ENCODE data around the gene TSACC.
A peak's percentile ranks its signal among the peaks of the same experiment; 100 is the strongest.
"Not testable (repeated sequence)": the region's sequence is repeated elsewhere in the genome, so short reads cannot be mapped to it uniquely, and the experiment has no call there.

The TSACC gene

DNA sequence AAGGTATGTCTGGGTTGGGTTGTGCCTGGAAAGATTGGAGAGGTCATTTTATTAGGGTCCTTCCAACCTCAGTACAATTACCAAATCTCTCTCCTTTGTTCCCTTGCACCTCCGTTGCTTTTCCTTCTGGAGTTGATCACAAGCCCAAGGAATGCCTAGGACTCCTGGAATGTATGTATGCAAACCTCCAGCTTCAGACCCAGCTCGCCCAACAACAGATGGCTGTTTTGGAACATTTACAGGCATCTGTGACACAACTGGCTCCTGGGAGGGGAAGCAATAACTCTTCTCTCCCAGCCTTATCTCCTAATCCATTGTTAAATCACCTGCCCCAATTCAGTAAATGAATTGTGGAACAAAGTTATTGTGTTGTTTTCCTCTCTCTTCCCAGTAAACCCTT, 8.3 kb downstream of the TSACC start:
- DNase-seq (ENCODE audit: low read depth, low spot score), result peak; percentile 44
- Histone ChIP-seq H3K4me3 (ENCODE audit: insufficient read length, low read depth) (no peak overlapping the region), H3K36me3 (ENCODE audit: insufficient read depth, insufficient read length, low read length) (no peaks in the 10 kb centered on the region), H3K27me3 (ENCODE audit: insufficient read depth, insufficient read length) (no peaks in the 10 kb centered on the region), H3K9ac (ENCODE audit: insufficient read length, low read depth) (no peak overlapping the region), H3K9me3 (ENCODE audit: insufficient read depth, low read length) (no peaks in the 10 kb centered on the region), H3K4me1 (ENCODE audit: insufficient read depth, insufficient read length) (no peaks in the 10 kb centered on the region)
- no peak for TF ChIP-seq ZNF274 (IDR thresholded peaks at IDR 0.05; ENCODE audit: low read depth, low read length)
- no peak for TF ChIP-seq SUZ12 (IDR thresholded peaks at IDR 0.05; ENCODE audit: extremely low read depth, insufficient read depth, insufficient read length)
- no peak for TF ChIP-seq YY1 (IDR thresholded peaks at IDR 0.05; ENCODE audit: insufficient read depth, insufficient read length)

GRCh38 chr1:156347331-156347730, 9.0 kb downstream of the TSACC start:
- TF ChIP-seq YY1 (IDR thresholded peaks at IDR 0.05; ENCODE audit: insufficient read depth, insufficient read length), result no peak
- no peak for TF ChIP-seq SUZ12 (IDR thresholded peaks at IDR 0.05; ENCODE audit: extremely low read depth, insufficient read depth, insufficient read length)
- TF ChIP-seq ZNF274 (IDR thresholded peaks at IDR 0.05; ENCODE audit: low read depth, low read length), result no peak
- Histone ChIP-seq H3K9ac (ENCODE audit: insufficient read length, low read depth) (no peak overlapping the region), H3K36me3 (ENCODE audit: insufficient read depth, insufficient read length, low read length) (no peaks in the 10 kb centered on the region), H3K9me3 (ENCODE audit: insufficient read depth, low read length) (no peaks in the 10 kb centered on the region), H3K4me3 (ENCODE audit: insufficient read length, low read depth) (no peak overlapping the region), H3K27me3 (ENCODE audit: insufficient read depth, insufficient read length) (no peaks in the 10 kb centered on the region), H3K4me1 (ENCODE audit: insufficient read depth, insufficient read length) (no peaks in the 10 kb centered on the region)
- DNase-seq (ENCODE audit: low read depth, low spot score), result no peak

GRCh38 chr1:156352481-156352880, 14.2 kb downstream of the TSACC start:
- H3K36me3 ChIP-seq (ENCODE audit: insufficient read depth, insufficient read length, low read length); H3K9ac ChIP-seq (ENCODE audit: insufficient read length, low read depth); DNase-seq (ENCODE audit: low read depth, low spot score); H3K4me1 ChIP-seq (ENCODE audit: insufficient read depth, insufficient read length); H3K4me3 ChIP-seq (ENCODE audit: insufficient read length, low read depth); H3K9me3 ChIP-seq (ENCODE audit: insufficient read depth, low read length); H3K27me3 ChIP-seq (ENCODE audit: insufficient read depth, insufficient read length): not testable (repeated sequence)

DNA sequence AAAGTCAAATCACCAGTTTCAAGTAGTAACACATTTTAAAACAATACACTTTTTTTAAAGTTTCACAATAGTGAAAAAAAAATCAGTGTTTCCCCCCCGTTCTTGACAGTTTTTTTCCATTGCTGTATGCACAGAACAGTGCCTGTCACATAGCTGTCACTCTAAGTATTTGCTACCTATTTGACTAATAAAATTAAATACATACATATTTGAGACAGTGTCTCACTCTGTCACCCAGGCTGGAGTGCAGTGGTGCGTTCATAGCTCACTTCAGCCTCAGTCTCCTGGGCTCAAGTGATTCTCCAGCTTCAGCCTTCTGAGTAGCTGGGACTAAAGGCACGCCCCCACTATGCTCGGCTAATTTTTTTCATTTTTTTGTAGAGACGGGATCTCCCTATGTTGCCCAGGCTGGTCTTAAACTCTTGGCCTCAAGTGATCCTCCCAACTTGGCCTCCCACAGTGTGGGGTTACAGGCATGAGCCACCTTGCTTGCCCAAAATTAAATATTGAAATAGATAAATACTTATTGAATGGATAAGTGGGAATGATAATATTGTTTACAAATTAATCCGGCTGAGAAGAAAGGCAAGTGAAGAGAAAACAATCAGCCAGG, 18.0 kb downstream of the TSACC start:
- no peak for DNase-seq (ENCODE audit: low read depth, low spot score)
- Histone ChIP-seq H3K4me3 (ENCODE audit: insufficient read length, low read depth) (no peak overlapping the region), H3K27me3 (ENCODE audit: insufficient read depth, insufficient read length) (peaks cover 7% of the 10 kb centered on the region), H3K9me3 (ENCODE audit: insufficient read depth, low read length) (no peaks in the 10 kb centered on the region; the same call in 1 of the 2 replicates), H3K4me1 (ENCODE audit: insufficient read depth, insufficient read length) (no peaks in the 10 kb centered on the region), H3K9ac (ENCODE audit: insufficient read length, low read depth) (peak overlapping the region; percentile 58), H3K36me3 (ENCODE audit: insufficient read depth, insufficient read length, low read length) (no peaks in the 10 kb centered on the region)
- TF ChIP-seq YY1 (IDR thresholded peaks at IDR 0.05; ENCODE audit: insufficient read depth, insufficient read length) (no peak), ZNF274 (IDR thresholded peaks at IDR 0.05; ENCODE audit: low read depth, low read length) (no peak), SUZ12 (IDR thresholded peaks at IDR 0.05; ENCODE audit: extremely low read depth, insufficient read depth, insufficient read length) (no peak)

- peak; percentile 78 for DNase-seq (ENCODE audit: low read depth, low spot score)
- no peaks in the 10 kb centered on the region; the same call in 1 of the 2 replicates for H3K9me3 ChIP-seq (ENCODE audit: insufficient read depth, low read length)
- peaks cover 7% of the 10 kb centered on the region for H3K27me3 ChIP-seq (ENCODE audit: insufficient read depth, insufficient read length)
- no peak for TF ChIP-seq ZNF274 (IDR thresholded peaks at IDR 0.05; ENCODE audit: low read depth, low read length)
- TF ChIP-seq YY1 (IDR thresholded peaks at IDR 0.05; ENCODE audit: insufficient read depth, insufficient read length), result no peak
- no peak for TF ChIP-seq SUZ12 (IDR thresholded peaks at IDR 0.05; ENCODE audit: extremely low read depth, insufficient read depth, insufficient read length)
- H3K4me1 ChIP-seq (ENCODE audit: insufficient read depth, insufficient read length), result no peaks in the 10 kb centered on the region
- H3K9ac ChIP-seq (ENCODE audit: insufficient read length, low read depth), result peak overlapping the region; percentile 58
- no peak overlapping the region for H3K4me3 ChIP-seq (ENCODE audit: insufficient read length, low read depth)
- H3K36me3 ChIP-seq (ENCODE audit: insufficient read depth, insufficient read length, low read length), result no peaks in the 10 kb centered on the region
These were observed 18.7 kb downstream of the TSACC start for GRCh38 chr1:156356875-156357534.

GRCh38 chr1:156357977-156358376, 19.7 kb downstream of the TSACC start:
- no peak for DNase-seq (ENCODE audit: low read depth, low spot score)
- Histone ChIP-seq H3K9me3 (ENCODE audit: insufficient read depth, low read length) (no peaks in the 10 kb centered on the region; the same call in 1 of the 2 replicates), H3K27me3 (ENCODE audit: insufficient read depth, insufficient read length) (peaks cover 7% of the 10 kb centered on the region), H3K9ac (ENCODE audit: insufficient read length, low read depth) (no peak overlapping the region), H3K4me1 (ENCODE audit: insufficient read depth, insufficient read length) (no peaks in the 10 kb centered on the region), H3K4me3 (ENCODE audit: insufficient read length, low read depth) (no peak overlapping the region), H3K36me3 (ENCODE audit: insufficient read depth, insufficient read length, low read length) (no peaks in the 10 kb centered on the region)
- TF ChIP-seq ZNF274 (IDR thresholded peaks at IDR 0.05; ENCODE audit: low read depth, low read length) (no peak), SUZ12 (IDR thresholded peaks at IDR 0.05; ENCODE audit: extremely low read depth, insufficient read depth, insufficient read length) (no peak), YY1 (IDR thresholded peaks at IDR 0.05; ENCODE audit: insufficient read depth, insufficient read length) (no peak)

DNA sequence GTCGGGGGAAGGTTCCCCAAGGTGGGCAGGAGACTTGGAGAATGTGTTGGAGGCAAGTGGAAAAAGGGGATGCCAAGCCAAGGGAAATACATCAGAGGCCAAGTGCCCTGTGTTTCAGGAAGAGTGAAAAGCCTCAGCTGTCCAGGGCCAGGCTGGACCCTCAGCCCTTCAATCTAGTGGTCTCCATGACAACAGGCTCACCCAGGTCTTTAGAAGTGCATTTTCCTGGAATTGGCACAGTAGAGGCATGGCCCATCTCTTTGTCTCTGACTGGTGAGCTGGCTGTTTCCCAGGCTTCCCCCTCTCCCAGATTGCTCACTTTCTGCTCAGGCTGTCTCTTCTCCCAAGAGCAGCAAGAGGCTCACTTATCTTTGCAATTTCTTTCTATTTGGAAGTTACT, 20.3 kb downstream of the TSACC start:
- no peaks in the 10 kb centered on the region for H3K36me3 ChIP-seq (ENCODE audit: insufficient read depth, insufficient read length, low read length)
- no peak overlapping the region for H3K9ac ChIP-seq (ENCODE audit: insufficient read length, low read depth)
- H3K4me3 ChIP-seq (ENCODE audit: insufficient read length, low read depth), result no peak overlapping the region
- H3K27me3 ChIP-seq (ENCODE audit: insufficient read depth, insufficient read length), result peaks cover 7% of the 10 kb centered on the region
- TF ChIP-seq ZNF274 (IDR thresholded peaks at IDR 0.05; ENCODE audit: low read depth, low read length) (no peak), SUZ12 (IDR thresholded peaks at IDR 0.05; ENCODE audit: extremely low read depth, insufficient read depth, insufficient read length) (no peak), YY1 (IDR thresholded peaks at IDR 0.05; ENCODE audit: insufficient read depth, insufficient read length) (no peak)
- no peak for DNase-seq (ENCODE audit: low read depth, low spot score)
- H3K4me1 ChIP-seq (ENCODE audit: insufficient read depth, insufficient read length), result no peaks in the 10 kb centered on the region
- no peaks in the 10 kb centered on the region; the same call in 1 of the 2 replicates for H3K9me3 ChIP-seq (ENCODE audit: insufficient read depth, low read length)

All from NT2/D1 (cell line).